ENCODE results near the gene HBG1.

Gene HBG1

GRCh38 chr11:5288108-5288905 lies 38.6 kb upstream of the HBG1 start:
- no peaks in the 10 kb centered on the region for H3K36me3 ChIP-seq (ENCODE audit: control insufficient read depth, insufficient read depth, low read length)
- no peak overlapping the region for H3K4me3 ChIP-seq (ENCODE audit: insufficient read depth, low read depth, low read length)
- H3K27ac ChIP-seq (ENCODE audit: insufficient read depth, low read depth, low read length, poor library complexity, severe bottlenecking), result no peak overlapping the region
- H3K4me1 ChIP-seq (ENCODE audit: control insufficient read depth, insufficient read depth, low read length), result no peaks in the 10 kb centered on the region
- WGBS, 2 experiments, result 86 to 88% methylated on average over 6 to 7 of the region's 7 CpGs
- no peaks in the 10 kb centered on the region for H3K9me3 ChIP-seq (ENCODE audit: control insufficient read depth, low read length)
- no peaks in the 10 kb centered on the region for H3K27me3 ChIP-seq (ENCODE audit: control insufficient read depth, insufficient read depth, low read length, poor library complexity, severe bottlenecking)

- Histone ChIP-seq H3K27ac (ENCODE audit: insufficient read depth, low read depth, low read length, poor library complexity, severe bottlenecking) (no peak overlapping the region), H3K36me3 (ENCODE audit: control insufficient read depth, insufficient read depth, low read length) (no peaks in the 10 kb centered on the region), H3K4me1 (ENCODE audit: control insufficient read depth, insufficient read depth, low read length) (no peaks in the 10 kb centered on the region), H3K4me3 (ENCODE audit: insufficient read depth, low read depth, low read length) (no peak overlapping the region), H3K27me3 (ENCODE audit: control insufficient read depth, insufficient read depth, low read length, poor library complexity, severe bottlenecking) (no peaks in the 10 kb centered on the region), H3K9me3 (ENCODE audit: control insufficient read depth, low read length) (no peaks in the 10 kb centered on the region)
- 89 to 92% methylated on average over 3 of the region's 3 CpGs for WGBS, 2 experiments
These were observed 37.2 kb upstream of the HBG1 start for GRCh38 chr11:5286901-5287300.

GRCh38 chr11:5286351-5286750 lies 36.7 kb upstream of the HBG1 start:
- H3K9me3 ChIP-seq (ENCODE audit: control insufficient read depth, low read length), result no peaks in the 10 kb centered on the region
- no peaks in the 10 kb centered on the region for H3K4me1 ChIP-seq (ENCODE audit: control insufficient read depth, insufficient read depth, low read length)
- no peak overlapping the region for H3K4me3 ChIP-seq (ENCODE audit: insufficient read depth, low read depth, low read length)
- 90 to 95% methylated on average over 1 of the region's 1 CpG for WGBS, 2 experiments
- no peak overlapping the region for H3K27ac ChIP-seq (ENCODE audit: insufficient read depth, low read depth, low read length, poor library complexity, severe bottlenecking)
- no peaks in the 10 kb centered on the region for H3K27me3 ChIP-seq (ENCODE audit: control insufficient read depth, insufficient read depth, low read length, poor library complexity, severe bottlenecking)
- no peaks in the 10 kb centered on the region for H3K36me3 ChIP-seq (ENCODE audit: control insufficient read depth, insufficient read depth, low read length)

- no peaks in the 10 kb centered on the region for H3K36me3 ChIP-seq (ENCODE audit: control insufficient read depth, insufficient read depth, low read length)
- H3K4me1 ChIP-seq (ENCODE audit: control insufficient read depth, insufficient read depth, low read length), result peaks cover under 1% of the 10 kb centered on the region
- no peaks in the 10 kb centered on the region for H3K27me3 ChIP-seq (ENCODE audit: control insufficient read depth, insufficient read depth, low read length, poor library complexity, severe bottlenecking)
- 90 to 92% methylated on average over 4 of the region's 4 CpGs for WGBS, 2 experiments
- H3K27ac ChIP-seq (ENCODE audit: insufficient read depth, low read depth, low read length, poor library complexity, severe bottlenecking), result no peak overlapping the region
- H3K9me3 ChIP-seq (ENCODE audit: control insufficient read depth, low read length), result no peaks in the 10 kb centered on the region
- H3K4me3 ChIP-seq (ENCODE audit: insufficient read depth, low read depth, low read length), result no peak overlapping the region
These were observed 36.2 kb upstream of the HBG1 start for GRCh38 chr11:5285703-5286340.

GRCh38 chr11:5284637-5285036 lies 35.0 kb upstream of the HBG1 start:
- H3K27ac ChIP-seq (ENCODE audit: insufficient read depth, low read depth, low read length, poor library complexity, severe bottlenecking), result no peak overlapping the region
- H3K4me3 ChIP-seq (ENCODE audit: insufficient read depth, low read depth, low read length), result no peak overlapping the region
- WGBS, 2 experiments, result 92 to 93% methylated on average over 2 of the region's 2 CpGs
- H3K27me3 ChIP-seq (ENCODE audit: control insufficient read depth, insufficient read depth, low read length, poor library complexity, severe bottlenecking), result no peaks in the 10 kb centered on the region
- H3K4me1 ChIP-seq (ENCODE audit: control insufficient read depth, insufficient read depth, low read length), result peaks cover 4% of the 10 kb centered on the region
- H3K36me3 ChIP-seq (ENCODE audit: control insufficient read depth, insufficient read depth, low read length), result no peaks in the 10 kb centered on the region
- H3K9me3 ChIP-seq (ENCODE audit: control insufficient read depth, low read length), result no peaks in the 10 kb centered on the region

- Histone ChIP-seq H3K36me3 (ENCODE audit: control insufficient read depth, insufficient read depth, low read length) (no peaks in the 10 kb centered on the region), H3K9me3 (ENCODE audit: control insufficient read depth, low read length) (no peaks in the 10 kb centered on the region), H3K4me3 (ENCODE audit: insufficient read depth, low read depth, low read length) (no peak overlapping the region), H3K27me3 (ENCODE audit: control insufficient read depth, insufficient read depth, low read length, poor library complexity, severe bottlenecking) (no peaks in the 10 kb centered on the region), H3K27ac (ENCODE audit: insufficient read depth, low read depth, low read length, poor library complexity, severe bottlenecking) (no peak overlapping the region), H3K4me1 (ENCODE audit: control insufficient read depth, insufficient read depth, low read length) (peaks cover 4% of the 10 kb centered on the region)
- WGBS, 2 experiments, result 87 to 96% methylated on average over 1 of the region's 1 CpG
These were observed 34.2 kb upstream of the HBG1 start for GRCh38 chr11:5283882-5284281.

GRCh38 chr11:5283086-5283485 lies 33.4 kb upstream of the HBG1 start:
- peaks cover 4% of the 10 kb centered on the region for H3K4me1 ChIP-seq (ENCODE audit: control insufficient read depth, insufficient read depth, low read length)
- no peaks in the 10 kb centered on the region for H3K9me3 ChIP-seq (ENCODE audit: control insufficient read depth, low read length)
- no peak overlapping the region for H3K27ac ChIP-seq (ENCODE audit: insufficient read depth, low read depth, low read length, poor library complexity, severe bottlenecking)
- H3K4me3 ChIP-seq (ENCODE audit: insufficient read depth, low read depth, low read length), result no peak overlapping the region
- H3K27me3 ChIP-seq (ENCODE audit: control insufficient read depth, insufficient read depth, low read length, poor library complexity, severe bottlenecking), result no peaks in the 10 kb centered on the region
- whole genome bisulfite sequencing, 2 experiments, result 93 to 94% methylated on average over 2 to 3 of the region's 3 CpGs
- no peaks in the 10 kb centered on the region for H3K36me3 ChIP-seq (ENCODE audit: control insufficient read depth, insufficient read depth, low read length)

- Histone ChIP-seq H3K4me1 (ENCODE audit: control insufficient read depth, insufficient read depth, low read length) (peaks cover 4% of the 10 kb centered on the region), H3K4me3 (ENCODE audit: insufficient read depth, low read depth, low read length) (no peak overlapping the region), H3K27ac (ENCODE audit: insufficient read depth, low read depth, low read length, poor library complexity, severe bottlenecking) (no peak overlapping the region), H3K9me3 (ENCODE audit: control insufficient read depth, low read length) (no peaks in the 10 kb centered on the region), H3K27me3 (ENCODE audit: control insufficient read depth, insufficient read depth, low read length, poor library complexity, severe bottlenecking) (no peaks in the 10 kb centered on the region), H3K36me3 (ENCODE audit: control insufficient read depth, insufficient read depth, low read length) (no peaks in the 10 kb centered on the region)
- WGBS, 2 experiments, result 91 to 95% methylated on average over 2 of the region's 2 CpGs
These were observed 33.0 kb upstream of the HBG1 start for GRCh38 chr11:5282628-5283027.

GRCh38 chr11:5281596-5281995 lies 31.9 kb upstream of the HBG1 start:
- Histone ChIP-seq H3K27ac (ENCODE audit: insufficient read depth, low read depth, low read length, poor library complexity, severe bottlenecking) (no peak overlapping the region), H3K9me3 (ENCODE audit: control insufficient read depth, low read length) (no peaks in the 10 kb centered on the region), H3K36me3 (ENCODE audit: control insufficient read depth, insufficient read depth, low read length) (no peaks in the 10 kb centered on the region), H3K27me3 (ENCODE audit: control insufficient read depth, insufficient read depth, low read length, poor library complexity, severe bottlenecking) (no peaks in the 10 kb centered on the region), H3K4me1 (ENCODE audit: control insufficient read depth, insufficient read depth, low read length) (peaks cover 4% of the 10 kb centered on the region), H3K4me3 (ENCODE audit: insufficient read depth, low read depth, low read length) (no peak overlapping the region)

GRCh38 chr11:5280582-5281102 lies 31.0 kb upstream of the HBG1 start:
- no peak overlapping the region for H3K27ac ChIP-seq (ENCODE audit: insufficient read depth, low read depth, low read length, poor library complexity, severe bottlenecking)
- H3K36me3 ChIP-seq (ENCODE audit: control insufficient read depth, insufficient read depth, low read length), result no peaks in the 10 kb centered on the region
- H3K4me3 ChIP-seq (ENCODE audit: insufficient read depth, low read depth, low read length), result no peak overlapping the region
- H3K27me3 ChIP-seq (ENCODE audit: control insufficient read depth, insufficient read depth, low read length, poor library complexity, severe bottlenecking), result no peaks in the 10 kb centered on the region
- 86 to 87% methylated on average over 3 of the region's 3 CpGs for WGBS, 2 experiments
- H3K9me3 ChIP-seq (ENCODE audit: control insufficient read depth, low read length), result no peaks in the 10 kb centered on the region
- H3K4me1 ChIP-seq (ENCODE audit: control insufficient read depth, insufficient read depth, low read length), result peaks cover 4% of the 10 kb centered on the region

All from ectodermal cell (in vitro differentiated cells).